Right cardiac atrium (tissue), 5 donors: ENCODE data around the gene ATL1. TPM values are rescaled to one million over a fixed set of nuclear protein-coding genes. Genes with fewer than 3 reads are reported as not detected.

Source experiments
- ATAC-seq, 2 donors: fragments of 200-7000 bp; cut with Tn5 transposase; one replicate each; pipeline versions ENCODE4 v1.8.0 to v1.9.1; 2020; ENCODE audit warnings: moderate library complexity in 2 of 2, mild to moderate bottlenecking in 1 of 2
- DNase-seq, 3 donors: peaks; one replicate each; pipeline ENCODE4 v3.0.0-alpha.2; 2020
- H3K27ac ChIP-seq: one replicate; pipeline ENCODE4 v1.5.1; 2013; ENCODE audit warnings: mild to moderate bottlenecking, low read length, control low read depth, moderate library complexity
- H3K27me3 ChIP-seq: one replicate; pipeline ENCODE4 v1.6.1; 2013; ENCODE audit not compliant: control insufficient read depth, insufficient read depth
- H3K4me1 ChIP-seq: one replicate; pipeline ENCODE4 v1.6.1; 2013; ENCODE audit warnings: low read length; ENCODE audit not compliant: control insufficient read depth, insufficient read depth
- H3K4me3 ChIP-seq: one replicate; pipeline ENCODE4 v1.5.1; 2013; ENCODE audit warnings: low read length, control low read depth
- H3K9me3 ChIP-seq: one replicate; pipeline ENCODE4 v1.6.1; 2013; ENCODE audit warnings: low read length; ENCODE audit not compliant: control insufficient read depth
- WGBS: extraction: QIAGEN DNeasy Blood & Tissue Kit; methylation state at CpG from one replicate; pipeline ENCODE4 v1.1.7; 2013; 5-methylcytosine and 5-hydroxymethylcytosine counted together
- intact Hi-C, 4 donors: fragments of 100-400 bp; cut with DNase I; formaldehyde crosslinking; loops; one replicate each; pipeline versions ENCODE4 v1.11.0 to v1.14.0; 2022 to 2023
- long read RNA-seq, 4 donors: library from polyadenylated mRNA; unstranded; transcript quantifications; one replicate each; pipeline ENCODE4 v2.0.0, GENCODE V29; 2020 to 2021
- polyA plus RNA-seq: library from polyadenylated mRNA; stranded (reverse); fragments of 200-250 nt; gene quantifications from one replicate; pipeline ENCODE4 v1.2.3, GENCODE V29; 2013
- total RNA-seq, 4 donors: library from RNA; stranded (reverse); fragmentation: NEBNext Ultra II Directional; extraction: Animal tissue kit (Norgen Biotek cat#: 25700); gene quantifications; one replicate each; pipeline ENCODE4 v1.2.1, GENCODE V29; 2021
- donor health status: healthy with polysubstance abuse.
- donor health status: DM: no; HTN: yes; CAD: no.
- donor health status: DM: no; HTN: no; CAD: no.
- donor health status: DM: no; HTN: yes; CAD: no; lungs with severe emphysema.
- donor health status: DM: yes; HTN: yes; CAD: no.

Gene ATL1
- total RNA-seq = 1 to 10 TPM; 1.7 to 2.8 (median 2.2) TPM
- polyA plus RNA-seq = 1.4 TPM
- long read RNA-seq, donor 1, partial matches to known transcripts = 1 of 3 reads
- long read RNA-seq, donor 1, other reads (novel, unspliced or antisense) = 2 of 3 reads
- long read RNA-seq, donor 2, partial matches to known transcripts = 3 of 3 reads
- long read RNA-seq, donor 2, other reads (novel, unspliced or antisense) = 0 of 3 reads
- long read RNA-seq, donor 3, partial matches to known transcripts = 0 of 8 reads
- long read RNA-seq, donor 3, other reads (novel, unspliced or antisense) = 8 of 8 reads
- long read RNA-seq, donor 4, partial matches to known transcripts = 1 of 2 reads
- long read RNA-seq, donor 4, other reads (novel, unspliced or antisense) = 1 of 2 reads

GRCh38 chr14:50559990-50560930 lies at the start of gene ATL1:
ATL1 (plus strand) TSS chr14:50560145; CDS start chr14:50560266, 121 bp downstream.
- Histone ChIP-seq H3K4me1 (no peaks in the 10 kb centered on the region), H3K9me3 (no peaks in the 10 kb centered on the region), H3K27me3 (no peaks in the 10 kb centered on the region), H3K4me3 (peak within 1 kb of the TSS; percentile 67), H3K27ac (peak within 1 kb of the TSS; percentile 72)
- ATAC-seq (peak; percentile 95 to 96), DNase-seq (peak; percentile 78 to 92 (median 91))
- under 1% methylated on average over 66 of the region's 66 CpGs for WGBS
- intact Hi-C loops = no loop called here

DNA sequence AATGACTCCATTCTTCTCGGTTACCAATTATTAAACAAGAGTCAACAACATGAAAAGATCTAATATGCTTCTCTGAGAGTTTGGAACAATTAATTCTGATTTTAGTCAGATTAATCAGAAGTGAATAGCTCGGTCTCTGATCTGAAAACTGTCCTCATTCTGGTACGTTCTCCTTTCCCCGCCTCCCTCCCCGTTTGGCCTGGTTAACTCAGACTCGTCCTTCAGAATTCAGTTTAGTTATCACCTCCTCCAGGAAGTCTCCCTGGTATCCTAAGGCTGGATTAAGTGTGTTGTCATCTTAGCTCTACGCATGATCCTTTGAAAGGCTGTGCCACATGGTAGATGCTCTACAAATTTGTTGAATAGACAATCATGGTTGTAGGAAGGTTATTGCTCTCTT lies 49.8 kb upstream of the ATL1 start:
- Histone ChIP-seq H3K4me3 (no peak overlapping the region), H3K27ac (no peak overlapping the region), H3K4me1 (no peaks in the 10 kb centered on the region), H3K9me3 (no peaks in the 10 kb centered on the region), H3K27me3 (no peaks in the 10 kb centered on the region)
- DNase-seq (no peak), ATAC-seq (no peak)
- intact Hi-C loops = no loop called here
- WGBS = 89% methylated on average over 7 of the region's 7 CpGs

DNA sequence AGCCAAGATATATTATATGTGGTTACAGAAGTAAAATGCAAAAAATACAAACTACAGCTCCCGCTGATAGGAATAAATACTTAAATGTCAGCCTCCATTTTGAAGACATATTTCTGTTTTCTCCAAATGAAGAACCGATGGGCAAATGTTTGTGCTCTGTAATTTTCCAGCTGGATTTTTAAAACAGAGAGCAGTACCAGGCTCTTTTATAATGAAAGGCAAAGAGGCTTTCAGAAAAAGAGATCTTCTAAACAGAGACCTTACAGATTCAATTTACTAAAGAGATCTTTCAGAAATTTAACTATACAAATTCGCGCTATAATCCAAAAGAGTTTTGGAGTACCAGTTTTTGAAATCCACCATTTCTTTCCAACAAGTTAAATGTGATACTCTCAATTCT lies 47.5 kb upstream of the ATL1 start:
- intact Hi-C loops = no loop called here
- Histone ChIP-seq H3K27me3 (no peaks in the 10 kb centered on the region), H3K4me1 (no peaks in the 10 kb centered on the region), H3K4me3 (no peak overlapping the region), H3K27ac (no peak overlapping the region), H3K9me3 (no peaks in the 10 kb centered on the region)
- DNase-seq (no peak), ATAC-seq (no peak)
- 93% methylated on average over 4 of the region's 4 CpGs for WGBS

DNA sequence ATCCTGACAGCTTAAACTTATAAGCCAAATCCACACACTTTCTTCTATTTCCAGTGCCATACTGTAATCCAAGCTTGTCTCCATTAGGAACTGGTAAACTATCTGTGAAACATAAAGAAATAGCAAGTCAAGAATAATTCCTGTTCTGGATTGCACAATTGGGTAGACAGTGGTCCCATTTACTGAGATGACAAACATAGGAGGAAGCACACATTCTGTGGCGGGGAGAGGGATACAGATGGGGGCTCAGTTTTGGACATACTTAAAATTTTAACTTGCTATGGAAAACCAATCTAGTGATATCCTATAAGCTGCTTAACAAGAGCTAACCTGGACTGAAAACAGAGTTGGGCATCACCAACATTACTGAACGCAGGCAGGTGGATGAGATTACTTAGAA lies 43.9 kb upstream of the ATL1 start:
- H3K4me3 ChIP-seq = no peak overlapping the region
- WGBS = 90% methylated on average over 2 of the region's 2 CpGs
- peaks cover 1% of the 10 kb centered on the region for H3K4me1 ChIP-seq
- DNase-seq (no peak), ATAC-seq (no peak)
- no peaks in the 10 kb centered on the region for H3K27me3 ChIP-seq
- no peak overlapping the region for H3K27ac ChIP-seq
- intact Hi-C loops = no loop called here
- H3K9me3 ChIP-seq = no peaks in the 10 kb centered on the region

GRCh38 chr14:50520947-50521815 lies 38.8 kb upstream of the ATL1 start:
- intact Hi-C loops = no loop called here
- Histone ChIP-seq H3K27ac (no peak overlapping the region), H3K4me1 (peaks cover 1% of the 10 kb centered on the region), H3K27me3 (no peaks in the 10 kb centered on the region), H3K4me3 (no peak overlapping the region), H3K9me3 (no peaks in the 10 kb centered on the region)
- ATAC-seq (peak; percentile 14 to 45), DNase-seq (no peak)
- 63% methylated on average over 5 of the region's 5 CpGs for WGBS

DNA sequence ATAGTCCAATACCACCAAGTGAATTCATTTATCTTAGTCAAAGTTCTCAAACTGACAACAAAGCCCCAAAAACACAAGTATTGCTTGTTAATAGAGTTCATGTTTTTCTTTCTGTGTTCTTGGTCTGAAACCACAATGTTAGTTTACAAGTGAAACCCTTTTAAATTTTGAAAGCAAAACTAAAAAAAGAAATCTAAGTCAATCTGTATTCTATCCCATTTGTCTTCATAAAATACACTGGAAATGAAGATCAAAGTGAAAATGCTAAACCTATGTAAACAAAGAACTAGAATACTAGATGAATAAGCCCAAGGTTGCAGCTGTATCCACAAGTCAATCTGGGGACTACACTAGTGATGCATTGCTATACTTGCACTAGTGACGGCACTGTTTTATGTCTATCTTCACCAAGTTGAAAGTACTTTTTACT lies 38.0 kb upstream of the ATL1 start:
- peaks cover 1% of the 10 kb centered on the region for H3K4me1 ChIP-seq
- H3K4me3 ChIP-seq = no peak overlapping the region
- no peaks in the 10 kb centered on the region for H3K27me3 ChIP-seq
- no peaks in the 10 kb centered on the region for H3K9me3 ChIP-seq
- 82% methylated on average over 1 of the region's 1 CpG for WGBS
- H3K27ac ChIP-seq = no peak overlapping the region
- intact Hi-C loops = no loop called here
- ATAC-seq (no peak), DNase-seq (no peak)

DNA sequence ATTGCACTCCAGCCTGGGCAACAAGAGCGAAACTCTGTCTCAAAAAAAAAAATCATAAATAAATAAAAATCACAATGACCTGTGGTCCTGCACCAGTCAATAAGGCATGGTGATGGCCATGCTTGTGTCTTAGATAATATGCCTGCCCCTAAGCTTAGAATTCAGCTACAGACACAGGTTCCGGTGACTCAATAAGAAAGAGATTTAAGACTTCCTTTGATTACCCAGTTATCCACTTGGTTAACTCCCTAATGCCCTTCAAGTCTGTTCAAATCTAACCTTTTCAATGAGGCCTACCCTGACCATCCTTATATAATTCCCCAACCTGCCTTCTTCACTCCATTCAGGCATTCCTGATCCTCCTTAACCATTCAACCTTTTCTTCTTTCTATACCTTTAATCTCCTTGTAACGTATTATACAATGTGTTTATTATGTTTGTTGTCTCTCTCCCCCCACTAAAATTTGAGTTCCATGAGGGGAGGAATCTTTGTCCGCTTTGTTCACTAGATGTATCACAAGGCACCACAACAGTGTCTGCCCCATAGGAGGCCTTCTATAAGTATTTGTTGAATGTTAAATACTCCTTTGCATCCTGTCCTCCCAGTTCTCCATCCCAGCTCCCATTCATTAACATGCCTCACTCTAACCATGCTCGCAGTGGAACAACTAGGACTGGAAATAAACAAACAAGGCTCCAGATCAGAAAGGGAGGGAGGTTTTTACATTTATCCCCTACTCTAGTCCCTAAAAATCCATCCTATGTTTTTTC lies 36.5 kb upstream of the ATL1 start:
- 83% methylated on average over 5 of the region's 5 CpGs for WGBS
- ATAC-seq (no peak), DNase-seq (no peak)
- H3K27ac ChIP-seq = no peak overlapping the region
- no peak overlapping the region for H3K4me3 ChIP-seq
- no peaks in the 10 kb centered on the region for H3K27me3 ChIP-seq
- intact Hi-C loops = no loop called here
- peaks cover 1% of the 10 kb centered on the region for H3K4me1 ChIP-seq
- no peaks in the 10 kb centered on the region for H3K9me3 ChIP-seq

DNA sequence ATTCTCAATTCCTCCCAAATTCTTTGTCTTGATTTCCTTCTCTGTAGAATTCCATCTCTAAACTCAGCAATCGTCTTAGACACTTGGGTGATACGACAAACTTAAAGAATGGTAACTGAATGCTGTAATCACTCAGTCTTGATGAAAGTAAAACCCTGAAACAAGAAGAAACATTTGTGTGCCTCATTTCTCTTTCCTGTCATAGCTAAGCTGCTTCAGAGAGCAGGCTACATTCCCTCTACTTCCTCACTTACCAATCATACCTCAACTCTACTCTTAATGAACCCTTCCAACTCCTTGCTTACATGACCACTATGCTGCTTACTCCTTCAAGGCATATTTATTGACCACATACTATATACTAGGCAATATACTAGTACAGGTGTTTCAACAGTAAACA lies 35.9 kb upstream of the ATL1 start:
- Histone ChIP-seq H3K4me1 (peaks cover 1% of the 10 kb centered on the region), H3K27ac (no peak overlapping the region), H3K4me3 (no peak overlapping the region), H3K9me3 (no peaks in the 10 kb centered on the region), H3K27me3 (no peaks in the 10 kb centered on the region)
- no peak for DNase-seq
- no peak for ATAC-seq
- 72% methylated on average over 2 of the region's 2 CpGs for WGBS
- intact Hi-C loops = no loop called here

GRCh38 chr14:50524731-50525515 lies 35.0 kb upstream of the ATL1 start:
- intact Hi-C loops = no loop called here
- 85% methylated on average over 6 of the region's 6 CpGs for WGBS
- H3K9me3 ChIP-seq = no peaks in the 10 kb centered on the region
- no peak overlapping the region for H3K27ac ChIP-seq
- no peak overlapping the region for H3K4me3 ChIP-seq
- no peaks in the 10 kb centered on the region for H3K27me3 ChIP-seq
- ATAC-seq (no peak), DNase-seq (no peak)
- peaks cover 1% of the 10 kb centered on the region for H3K4me1 ChIP-seq
